SKM-1 (cell line): ENCODE measurements around the gene GLYATL1.

Experiments used
- DNase-seq: peaks from one replicate; lab custom pipeline; 2025; ENCODE audit not compliant: unreplicated experiment; lab: John Stamatoyannopoulos, UW

The GLYATL1 gene

DNA sequence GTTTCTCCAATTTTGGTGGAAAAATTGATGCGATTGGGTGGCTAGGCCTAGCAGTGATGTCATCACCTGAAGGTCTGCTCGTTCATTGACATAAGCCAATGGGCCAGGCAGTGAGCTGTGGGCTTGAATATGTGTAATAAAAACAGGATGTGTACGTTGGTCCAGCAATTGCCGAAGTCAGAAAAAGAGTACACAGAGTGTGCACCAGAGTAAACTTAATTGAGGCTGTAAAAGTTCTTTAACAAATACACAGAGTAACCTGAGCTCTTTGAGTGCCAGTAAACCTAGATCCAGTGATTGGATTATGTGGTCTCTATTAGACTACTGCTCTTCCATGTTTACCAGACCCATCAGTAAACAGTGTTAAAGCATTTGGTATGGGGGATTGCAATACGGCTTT, 13.0 kb upstream of the GLYATL1 start:
- DNase-seq = no peak

DNA sequence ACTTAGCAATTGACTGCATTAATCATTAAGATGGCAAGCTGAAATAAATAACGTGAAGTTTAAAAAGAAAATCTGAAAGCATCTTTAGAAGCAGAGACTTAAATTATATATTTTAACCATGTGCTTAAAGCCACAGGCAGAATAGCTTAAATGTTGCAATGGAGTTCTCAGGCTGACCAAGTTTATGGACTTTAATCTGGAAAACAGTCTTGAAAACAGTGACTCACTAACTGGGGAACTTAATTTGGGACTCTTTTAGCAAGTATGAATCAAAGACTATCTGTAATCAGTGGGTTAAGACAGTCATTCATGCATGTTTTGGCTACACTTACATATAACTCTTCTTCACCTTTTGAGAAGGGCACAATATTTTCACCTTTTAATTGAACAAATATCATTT, 12.6 kb upstream of the GLYATL1 start:
- DNase-seq = no peak

DNA sequence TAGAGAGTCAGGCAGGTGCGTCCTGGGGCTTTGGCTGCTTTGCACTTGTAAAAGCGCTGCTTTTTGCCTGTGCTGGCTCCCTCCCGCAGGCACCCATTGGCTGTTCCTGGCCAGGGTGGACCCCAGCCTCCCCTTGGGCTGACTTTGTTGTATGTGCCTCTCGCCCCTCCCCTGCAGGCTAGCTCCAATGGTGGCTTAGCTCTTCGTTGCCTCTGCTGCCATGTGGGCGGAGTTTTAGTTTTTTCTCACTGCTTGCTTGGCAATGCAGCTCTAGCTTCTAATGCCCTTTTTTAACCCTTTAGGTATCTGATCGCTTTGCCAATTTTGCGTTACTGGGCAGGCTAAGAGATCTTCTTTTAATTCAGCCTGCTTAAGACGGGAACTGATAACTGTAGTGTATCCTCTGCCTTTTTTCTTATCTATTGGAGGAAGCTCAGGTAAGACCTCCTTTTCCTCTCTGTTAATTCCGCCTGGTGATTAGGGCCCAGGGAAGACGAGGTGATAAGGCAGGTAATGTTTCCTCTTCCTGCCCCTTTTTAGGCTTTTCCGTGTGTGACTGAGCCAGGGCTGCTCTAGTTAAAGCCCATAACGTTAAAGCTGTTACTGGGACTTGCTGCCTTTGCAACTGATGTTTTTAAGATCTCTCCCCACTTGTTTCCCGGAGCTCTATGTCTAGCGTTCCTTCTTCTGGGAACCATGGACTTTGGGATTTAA, 11.7 kb upstream of the GLYATL1 start:
- DNase-seq = no peak

DNA sequence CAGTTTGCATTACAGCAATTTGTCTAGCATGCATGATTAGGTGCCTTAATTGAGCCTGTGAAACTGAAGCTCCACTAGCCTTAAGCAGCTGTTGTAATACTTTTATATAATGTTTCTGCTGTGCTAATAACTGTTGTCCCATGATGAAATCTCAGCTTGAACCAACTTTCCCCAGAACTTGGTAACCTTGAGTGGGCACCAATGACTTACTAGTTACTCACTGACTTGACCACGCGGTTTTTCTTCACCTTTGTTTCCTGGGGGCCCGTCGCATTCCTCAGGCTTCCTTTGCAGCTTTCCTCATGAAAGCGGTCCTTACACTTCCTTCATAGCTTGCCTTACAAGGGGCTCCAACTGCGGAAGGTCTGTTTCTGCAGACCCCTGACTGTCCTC, 11.2 kb upstream of the GLYATL1 start:
- no peak for DNase-seq

DNA sequence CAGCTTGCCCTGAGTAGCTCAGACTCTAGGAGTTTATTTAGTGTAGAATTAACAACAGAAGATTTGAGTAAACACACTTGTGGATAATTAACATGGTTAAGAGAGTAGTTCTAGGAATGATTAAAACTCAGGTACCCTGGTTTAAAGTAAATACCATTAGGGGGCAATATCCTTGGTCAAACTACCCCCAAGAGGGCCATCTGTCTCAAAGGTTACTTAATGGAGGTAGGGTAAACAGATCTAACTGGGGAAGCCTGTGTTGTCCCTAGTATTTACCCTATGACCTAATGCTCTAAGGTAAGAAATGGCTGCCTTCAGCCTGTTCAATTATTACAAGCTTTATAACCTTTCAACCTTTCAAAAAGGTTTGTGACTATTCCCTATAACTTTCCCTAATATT, 10.6 kb upstream of the GLYATL1 start:
- DNase-seq = no peak

DNA sequence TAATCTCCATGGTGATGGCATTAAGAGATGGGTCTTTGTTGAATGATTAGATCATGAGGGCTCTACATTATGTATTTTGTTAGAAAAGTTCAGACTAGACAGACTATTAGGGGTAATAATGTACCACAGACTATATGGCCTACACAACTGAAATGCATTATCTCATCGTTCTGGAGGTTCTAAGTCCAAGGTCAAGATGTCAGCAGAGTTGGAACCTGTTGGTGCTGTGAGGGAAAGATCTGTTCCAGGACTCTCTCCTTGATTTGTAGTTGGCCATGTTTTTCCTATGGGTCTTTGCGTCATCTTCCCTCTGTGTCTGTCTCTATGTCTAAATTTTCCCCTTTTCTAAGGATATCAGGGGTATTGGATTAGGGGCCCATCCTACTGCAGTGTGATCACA, 8.4 kb upstream of the GLYATL1 start:
- DNase-seq = no peak

DNA sequence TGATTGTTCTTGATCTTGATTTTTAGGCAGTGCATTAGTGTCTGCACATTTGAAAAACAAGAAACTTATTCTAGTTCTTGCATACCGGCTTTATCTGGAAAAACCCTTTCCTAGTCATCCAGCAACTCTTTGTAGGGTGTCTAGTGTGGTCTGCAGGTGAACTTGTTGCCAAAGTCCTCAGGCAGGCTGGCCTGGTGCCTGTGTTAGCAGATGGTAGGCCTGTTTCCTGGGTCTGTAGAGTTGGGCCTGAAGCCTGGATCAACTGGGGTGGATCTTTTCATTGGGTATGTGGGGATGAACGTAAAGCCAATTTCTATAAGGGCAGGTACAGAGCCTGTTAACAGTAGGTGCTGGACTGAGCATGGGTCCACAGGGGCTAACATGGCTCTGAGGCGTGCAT, 5.6 kb upstream of the GLYATL1 start:
- DNase-seq = no peak

DNA sequence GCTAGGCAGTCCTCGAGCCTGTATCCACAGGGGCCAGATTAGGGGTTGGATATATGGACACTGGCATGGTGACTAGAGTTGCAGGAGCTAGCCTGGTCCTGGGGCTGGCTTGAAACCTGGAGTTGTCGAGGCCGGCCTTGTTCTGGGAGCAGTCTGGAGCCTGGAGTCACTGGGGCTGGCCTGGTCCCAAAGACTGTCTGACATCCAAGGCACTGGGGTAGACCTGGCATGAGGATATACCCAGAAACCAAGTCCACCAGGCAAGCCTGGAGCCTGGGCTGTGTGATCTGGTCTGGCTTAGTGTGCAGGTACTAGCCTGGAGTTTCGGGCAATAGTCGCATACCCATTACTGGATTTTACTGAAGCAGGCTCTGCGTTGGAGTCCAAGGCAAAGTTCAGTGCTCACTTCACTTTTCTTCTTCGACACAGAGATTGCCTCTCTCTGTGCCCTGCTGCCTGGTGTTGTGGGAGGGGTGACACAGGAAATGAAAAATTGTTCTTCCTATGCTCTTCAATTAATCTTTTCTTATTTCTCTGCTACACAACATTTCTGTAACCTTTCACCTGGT, 4.3 kb upstream of the GLYATL1 start:
- DNase-seq = no peak

DNA sequence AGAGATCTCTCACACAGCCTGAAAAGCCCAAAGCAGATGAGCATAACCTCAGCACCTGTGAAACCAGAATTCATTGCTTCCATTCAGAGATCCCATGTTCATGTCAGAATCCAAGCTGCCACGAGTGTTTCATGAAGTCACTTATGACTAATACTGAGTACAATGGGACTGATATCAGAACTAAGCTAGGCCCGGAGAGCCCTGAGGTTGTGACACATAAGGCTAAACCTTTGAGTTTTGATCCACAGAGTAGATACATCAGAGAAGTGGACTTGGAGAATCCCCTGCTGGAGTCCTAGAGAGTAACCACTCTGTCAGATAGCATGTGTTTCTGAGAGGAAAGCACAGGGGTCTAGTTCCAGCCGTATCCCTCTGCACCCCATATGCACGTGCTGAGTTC, 890 bp upstream of the GLYATL1 start:
- DNase-seq = no peak

DNA sequence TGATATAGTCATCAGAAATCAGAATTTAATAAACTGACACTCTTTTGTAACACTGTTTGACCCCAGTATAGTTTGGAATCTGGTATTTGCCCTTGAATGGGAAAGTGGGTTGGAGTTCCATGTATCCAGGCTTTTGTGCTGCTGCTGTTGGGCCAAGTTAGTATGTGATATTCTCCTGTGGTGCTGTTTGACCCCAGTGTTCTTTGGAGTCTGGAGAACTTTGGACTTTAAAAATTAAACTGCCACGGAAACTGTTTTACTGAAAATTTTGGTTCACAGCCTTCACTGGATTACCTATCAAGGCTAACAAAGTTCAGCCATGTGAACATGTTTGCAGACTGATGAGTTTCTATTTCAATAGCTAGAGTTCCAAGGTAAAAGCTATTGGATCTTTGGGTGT, 740 bp downstream of the GLYATL1 start:
- no peak for DNase-seq

DNA sequence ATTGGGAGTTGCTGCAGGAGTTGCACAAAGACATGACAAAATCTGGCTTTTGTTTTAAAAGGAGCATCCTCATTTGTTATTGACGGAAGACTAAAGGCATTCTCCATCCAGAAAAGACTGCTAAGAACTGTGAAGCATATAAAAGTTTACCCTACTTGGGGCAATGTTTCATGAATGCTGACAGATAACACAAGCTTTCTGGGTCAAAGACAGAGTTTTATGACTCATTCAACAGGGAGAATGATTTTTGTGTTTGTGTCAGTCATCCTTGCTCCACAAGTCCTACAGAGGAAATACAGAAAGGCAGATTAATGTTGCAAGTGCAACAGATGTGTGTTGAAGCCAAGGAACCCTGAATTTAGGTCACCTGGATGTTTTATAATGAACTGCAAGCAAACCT, 2.5 kb downstream of the GLYATL1 start:
- DNase-seq = no peak

DNA sequence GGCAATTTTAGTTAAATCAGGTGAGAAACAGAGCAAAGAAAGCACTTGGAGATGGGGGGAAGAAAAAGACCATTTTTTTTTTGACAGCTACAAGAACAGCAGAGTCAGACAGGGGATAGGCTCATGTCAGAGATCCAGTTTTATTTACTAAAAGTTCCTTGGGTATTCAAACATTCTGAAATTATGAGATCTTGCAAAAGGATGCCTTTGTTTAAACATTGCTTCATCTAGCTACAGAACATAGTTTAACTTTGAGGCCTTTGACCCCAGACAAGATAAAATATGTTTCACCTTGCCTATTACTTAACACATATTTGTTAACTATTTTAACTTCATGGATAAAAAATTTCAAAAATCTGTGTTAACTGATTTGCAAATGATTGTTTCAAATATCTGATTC, 6.4 kb downstream of the GLYATL1 start:
- no peak for DNase-seq

DNA sequence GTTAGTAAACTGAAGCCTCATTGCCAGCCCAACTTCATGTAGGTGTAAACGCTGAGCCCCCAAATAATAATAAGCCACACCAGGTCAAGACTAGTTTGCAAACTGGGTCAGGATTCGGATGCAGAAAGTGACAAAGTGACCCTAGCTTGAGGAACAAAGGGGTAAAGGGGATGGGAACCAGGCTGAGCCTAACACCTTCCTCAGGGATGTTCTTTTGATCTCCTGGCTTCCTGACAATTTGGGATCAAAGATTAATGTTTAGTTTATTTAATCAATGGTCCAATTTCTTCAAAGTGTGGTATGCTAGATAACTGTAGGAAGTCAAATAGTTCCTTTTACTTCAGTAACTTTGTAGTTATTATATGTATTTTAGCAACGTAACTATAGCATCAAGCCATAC, 9.9 kb downstream of the GLYATL1 start:
- no peak for DNase-seq

DNA sequence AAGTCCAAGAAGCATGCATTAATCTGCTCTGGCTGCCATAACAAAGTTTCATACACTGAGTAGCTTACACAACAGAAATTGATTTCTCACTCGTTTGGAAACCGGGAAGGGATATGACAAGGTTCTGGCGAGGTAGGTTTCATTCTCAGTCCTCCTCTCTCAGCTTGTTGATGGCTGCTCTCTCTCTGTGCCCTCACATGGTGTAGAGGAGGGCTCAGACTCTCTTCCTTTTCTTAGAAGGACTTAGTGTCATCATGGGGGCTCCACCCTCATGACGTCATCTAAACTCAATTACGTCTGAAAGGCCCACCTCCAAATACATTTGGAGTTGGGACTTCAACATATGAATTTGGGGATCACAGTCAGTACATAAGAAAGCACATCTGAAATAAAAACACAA, 18.6 kb downstream of the GLYATL1 start:
- DNase-seq = no peak

DNA sequence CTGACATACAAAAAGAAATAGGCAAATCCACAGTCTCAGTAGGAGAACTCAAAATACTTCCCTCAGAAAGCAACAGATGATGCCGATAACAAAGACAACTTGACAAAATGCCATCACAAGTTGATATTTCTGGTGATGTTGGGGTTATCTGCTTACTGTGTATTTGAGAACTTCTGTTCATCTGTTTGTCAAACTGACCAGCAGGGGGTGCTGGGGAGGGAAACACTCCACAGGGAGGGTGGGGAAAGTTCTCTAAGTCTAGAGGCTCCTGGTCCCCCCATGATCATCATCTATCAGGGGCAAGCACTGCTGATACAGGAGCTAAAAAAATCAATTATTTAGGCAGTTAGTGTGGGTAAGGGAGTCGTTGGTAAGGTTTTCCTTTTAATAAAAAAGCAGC, 19.2 kb downstream of the GLYATL1 start:
- no peak for DNase-seq

DNA sequence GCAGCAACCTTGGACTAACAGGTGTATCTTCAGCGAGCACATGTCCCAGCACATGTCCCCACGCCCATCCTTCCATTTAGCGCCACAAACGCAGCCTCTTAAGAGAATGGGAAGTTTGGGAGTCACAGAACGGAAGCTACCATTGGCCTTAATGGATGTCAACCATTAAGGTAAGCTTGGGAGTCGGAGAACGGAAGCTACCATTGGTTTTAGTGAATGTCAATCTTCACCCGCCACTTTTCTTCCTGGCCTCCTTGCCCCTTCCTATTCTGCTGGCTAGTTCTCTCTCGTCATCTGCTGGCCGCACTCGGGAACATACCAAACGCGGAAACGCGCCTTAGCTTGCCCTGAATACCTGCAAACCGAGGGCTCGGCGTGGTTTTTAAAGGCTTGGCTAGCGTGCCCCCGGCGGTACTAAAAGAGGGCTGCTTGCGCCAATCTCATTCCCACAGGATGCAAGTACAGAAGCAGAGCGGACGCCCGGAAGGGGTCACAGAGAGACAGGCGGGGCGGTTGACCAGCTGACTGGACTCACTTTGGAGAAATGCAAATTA, 24.3 kb downstream of the GLYATL1 start:
- DNase-seq = no peak

DNA sequence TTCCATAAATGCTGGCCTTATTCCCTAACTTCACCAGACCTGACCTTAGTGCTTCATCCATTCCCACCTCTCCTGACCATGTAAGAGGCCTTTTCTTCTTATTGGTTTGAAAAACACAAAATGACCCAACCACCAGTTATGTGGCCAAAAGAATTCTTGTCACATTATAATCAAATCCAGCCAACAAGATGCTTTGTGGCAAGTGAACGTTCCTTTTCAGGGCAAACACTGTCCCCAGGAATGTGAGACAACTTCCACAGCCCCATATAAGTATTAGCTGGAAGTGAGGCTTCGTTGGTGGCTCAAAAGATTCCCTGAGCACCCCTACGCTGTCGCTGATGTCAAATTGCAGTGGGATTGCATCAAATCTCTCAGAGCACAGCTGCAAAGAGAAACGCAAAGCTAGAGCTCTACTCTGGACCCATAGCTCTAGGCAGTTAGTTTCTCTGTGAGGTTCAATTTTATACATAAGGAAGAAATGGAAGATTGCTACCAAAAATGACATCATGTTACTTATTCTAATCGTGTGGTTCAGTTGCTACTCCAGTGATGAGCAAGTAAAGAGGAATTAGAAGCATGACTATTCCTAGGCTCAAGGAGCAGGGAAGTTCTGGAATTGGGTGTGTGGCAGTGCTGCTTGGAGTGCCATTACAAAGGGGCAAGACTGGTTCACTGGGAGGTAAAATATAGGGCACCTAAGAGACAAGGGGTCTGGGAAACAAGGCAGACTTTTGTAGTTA, 26.1 kb downstream of the GLYATL1 start:
- DNase-seq = no peak

DNA sequence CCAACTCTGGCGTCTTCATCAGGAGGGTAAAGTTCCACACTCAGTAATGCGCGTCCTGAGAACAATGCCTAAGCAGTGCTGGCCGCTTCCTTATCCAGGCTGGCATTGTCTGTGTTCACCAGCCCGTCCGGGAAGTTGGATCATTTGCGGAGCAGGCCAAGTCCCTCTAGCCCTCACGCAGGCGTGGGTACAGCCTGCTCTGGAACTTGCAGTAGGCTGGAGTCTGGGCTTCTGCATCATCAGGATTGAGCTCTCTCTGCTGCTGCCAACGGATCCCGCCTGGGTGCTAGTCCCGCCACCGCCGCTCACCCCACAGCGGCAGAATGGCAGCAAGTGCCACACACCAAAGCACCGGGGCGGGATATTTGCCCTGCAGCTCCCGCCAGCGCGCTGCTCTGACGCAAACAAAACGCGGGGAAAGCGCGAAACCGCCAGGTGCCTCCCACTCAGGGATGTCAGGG, 29.0 kb downstream of the GLYATL1 start:
- DNase-seq = no peak

DNA sequence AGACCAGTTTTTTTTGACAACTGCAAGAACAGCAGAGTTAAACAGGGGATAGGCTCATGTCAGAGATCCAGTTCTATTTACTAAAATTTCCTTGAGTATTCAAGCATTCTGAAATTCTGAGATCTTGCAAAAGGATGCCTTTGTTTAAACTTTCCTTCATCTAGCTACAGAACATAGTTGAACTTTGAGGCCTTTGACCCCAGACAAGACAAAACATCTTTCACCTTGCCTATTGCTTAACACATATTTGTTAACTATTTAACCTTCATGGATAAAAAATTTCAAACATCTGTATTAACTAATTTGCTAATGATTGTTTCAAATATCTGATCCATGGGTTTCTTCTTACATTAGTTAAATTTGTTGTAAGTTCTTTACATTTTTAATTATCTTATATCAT, 38.2 kb downstream of the GLYATL1 start:
- no peak for DNase-seq

DNA sequence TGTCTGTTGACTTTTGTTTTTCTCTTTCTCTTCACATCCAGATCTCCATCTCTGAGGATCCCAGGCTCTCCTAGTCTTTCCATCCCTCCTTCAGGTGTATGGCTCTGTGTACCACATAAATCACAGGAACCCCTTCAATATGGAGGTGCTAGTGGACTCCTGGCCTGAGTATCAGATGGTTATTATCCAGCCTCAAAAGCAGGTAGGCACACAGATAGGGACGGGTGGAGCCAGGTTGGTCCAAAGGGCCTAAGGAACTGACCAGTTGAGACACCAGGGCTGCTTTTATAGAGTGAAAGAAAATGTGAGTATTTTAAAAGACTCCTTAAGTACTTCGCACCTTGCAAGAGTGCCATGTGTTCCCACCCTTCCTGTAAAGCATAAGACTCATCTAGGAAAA, 39.9 kb downstream of the GLYATL1 start:
- DNase-seq = no peak

DNA sequence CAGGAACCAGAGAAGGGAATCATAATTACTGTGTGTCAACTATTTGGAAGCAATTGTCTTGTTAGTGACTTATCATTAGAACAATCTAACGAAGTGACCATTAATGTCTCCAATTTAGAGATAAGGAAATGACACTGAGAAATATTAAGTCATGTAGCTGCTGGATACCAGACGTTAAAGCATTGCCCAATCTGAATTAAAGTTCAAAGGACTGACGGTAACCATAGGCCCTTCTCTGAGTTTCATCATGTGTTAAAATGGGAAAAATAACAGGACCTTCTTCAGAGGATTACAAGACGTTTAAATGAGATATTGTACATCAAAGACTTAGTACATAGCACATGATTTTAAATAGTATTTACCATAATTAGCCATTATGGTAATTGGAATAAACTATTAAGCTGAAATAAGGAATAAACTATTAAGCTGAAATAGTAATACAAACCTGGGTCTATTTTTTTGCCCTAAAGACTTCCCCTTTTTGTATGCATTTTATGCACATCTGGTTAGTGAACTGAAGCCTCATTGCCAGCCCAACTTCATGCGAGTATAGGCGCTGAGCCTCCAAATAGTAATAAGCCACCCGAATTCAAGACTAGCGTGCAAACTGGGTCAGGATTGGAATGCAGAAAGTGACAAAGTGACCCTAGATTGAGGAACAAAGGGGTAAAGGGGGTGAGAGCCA, 41.0 kb downstream of the GLYATL1 start:
- no peak for DNase-seq

DNA sequence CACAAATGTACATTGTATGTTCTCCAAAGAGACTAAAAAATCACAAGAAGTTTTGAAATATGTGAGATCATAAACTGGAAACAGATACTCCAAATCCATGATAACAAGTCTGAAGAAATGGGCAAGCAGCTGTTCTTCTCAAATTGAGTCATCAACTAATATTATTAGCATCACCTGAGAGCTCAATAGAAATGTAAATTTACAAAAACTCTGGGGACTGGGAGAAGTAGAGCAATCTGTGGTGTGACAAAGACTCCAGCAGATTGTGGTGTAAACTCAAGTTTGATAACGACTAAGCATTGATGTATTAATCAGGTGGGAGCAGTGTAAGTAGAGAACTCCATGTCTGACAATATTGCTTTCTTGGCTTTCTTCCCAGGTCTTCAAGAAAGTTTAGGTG, 53.2 kb downstream of the GLYATL1 start:
- DNase-seq = no peak
